HepG2 (cell line): ENCODE measurements around the gene ADD2. TPM values are rescaled to one million over a fixed set of nuclear protein-coding genes. Genes with fewer than 3 reads are reported as not detected.

Source experiments
- ATAC-seq: fragments of 200-7000 bp; cut with Tn5 transposase; 3 replicates; pipeline ENCODE4 v1.9.1; 2020; ENCODE audit warnings: mild to moderate bottlenecking, moderate library complexity
- BruUV-seq: library from RNA; stranded (reverse); fragments of 400-500 nt; replicated peaks from 2 replicates; lab custom pipeline; 2021; lab: Mats Ljungman, UMichigan
- CTCF ChIA-PET: fragments of 300-600 bp; formaldehyde crosslinking; extraction: SDS; loops from one replicate; lab custom pipeline; 2021; ENCODE audit warnings: low total read pairs, inconsistent platforms, low intra/inter-chr PET ratio; lab: Yijun Ruan, JAX
- POLR2A ChIA-PET: fragments of 350-600 bp; sonication (Branson Sonifier 250); formaldehyde crosslinking; loops from one replicate; lab custom pipeline; 2020; ENCODE audit warnings: antibody characterized with exemption, inconsistent platforms; lab: Yijun Ruan, JAX
- DNase-seq: peaks from one replicate; pipeline ENCODE4 v3.0.0-alpha.2; 2015; ENCODE audit warnings: low spot score
- FAIRE-seq: peaks from 3 replicates; lab custom pipeline; 2011; peaks lifted over from hg19 to GRCh38; lab: Jason Lieb, UNC
- H2AFZ ChIP-seq: one replicate; pipeline ENCODE4 v1.6.1; 2011; ENCODE audit warnings: low read length, inconsistent platforms
- H3K27ac ChIP-seq: fragments of 300-600 bp; 3 replicates; pipeline ENCODE4 v1.8.0; 2011; ENCODE audit warnings: mixed run types, mild to moderate bottlenecking, mixed read lengths, low read length, inconsistent platforms; ENCODE audit not compliant: insufficient read depth; ENCODE audit errors: extremely low read length
- H3K27me3 ChIP-seq, 2 experiments: fragments of 200-600 bp in 1 of 2; 2 replicates in 1 of 2; 3 replicates in 1 of 2; pipeline versions ENCODE4 v1.6.0 to v1.8.0; 2011; ENCODE audit warnings: low read length in 2 of 2, mild to moderate bottlenecking in 2 of 2, moderate library complexity in 2 of 2, inconsistent platforms in 1 of 2; ENCODE audit not compliant: insufficient read depth in 2 of 2, control insufficient read depth in 1 of 2
- H3K36me3 ChIP-seq, 2 experiments: fragments of 200-600 bp in 1 of 2; replicated peaks in 1 of 2; 2 replicates in 1 of 2; 3 replicates in 1 of 2; pipeline versions ENCODE4 v1.5.1 to v1.8.0; 2011; ENCODE audit warnings: low read length in 2 of 2, inconsistent platforms in 1 of 2; ENCODE audit not compliant: insufficient read depth in 2 of 2, control insufficient read depth in 1 of 2
- H3K4me1 ChIP-seq: 2 replicates; pipeline ENCODE4 v1.5.1; 2012; ENCODE audit warnings: low read length, inconsistent platforms; ENCODE audit not compliant: insufficient read depth
- H3K4me2 ChIP-seq: 2 replicates; pipeline ENCODE4 v1.6.0; 2011; ENCODE audit warnings: low read depth, low read length, inconsistent platforms
- H3K4me3 ChIP-seq, 3 experiments: fragments of 200-600 bp in 1 of 3; sonication (generic), shearing (Covaris generic) in 1 of 3; replicated peaks in 1 of 3; 2 replicates each; pipeline ENCODE4 v1.5.1; 2011 to 2016; ENCODE audit warnings: low read length in 3 of 3, inconsistent platforms in 2 of 3, low read depth in 2 of 3, mild to moderate bottlenecking in 2 of 3, control low read depth in 1 of 3, mixed read lengths in 1 of 3; ENCODE audit not compliant: insufficient read depth in 1 of 3
- H3K79me2 ChIP-seq: one replicate; pipeline ENCODE4 v1.6.1; 2011; ENCODE audit warnings: low read length, inconsistent platforms; ENCODE audit not compliant: insufficient read depth
- H3K9ac ChIP-seq: 2 replicates; pipeline ENCODE4 v1.6.0; 2011; ENCODE audit warnings: mild to moderate bottlenecking, low read depth, low read length, inconsistent platforms; ENCODE audit not compliant: insufficient read depth
- H3K9me3 ChIP-seq: 2 replicates; pipeline ENCODE4 v1.5.1; 2012; ENCODE audit warnings: mild to moderate bottlenecking, low read length
- H4K20me1 ChIP-seq: 2 replicates; pipeline ENCODE4 v1.6.0; 2011; ENCODE audit warnings: inconsistent platforms, mild to moderate bottlenecking, low read length, moderate library complexity; ENCODE audit not compliant: insufficient read depth
- CENPBD1 ChIP-seq: sonication (generic); formaldehyde crosslinking; IDR thresholded peaks from 2 replicates; pipeline ENCODE4 v1.8.0; 2022; ENCODE audit warnings: missing genetic modification reagents, low read depth, mild to moderate bottlenecking, borderline replicate concordance
- EZH2 ChIP-seq: conservative IDR thresholded peaks from 2 replicates; pipeline ENCODE4 v1.6.1; 2012; ENCODE audit warnings: mild to moderate bottlenecking, low read depth, low read length, moderate library complexity
- HBP1 ChIP-seq: IDR thresholded peaks from 2 replicates; pipeline ENCODE4 v1.6.1; 2016; ENCODE audit warnings: low read depth, control low read depth
- IKZF1 ChIP-seq: fragments of 450-650 bp; IDR thresholded peaks from 2 replicates; pipeline ENCODE4 v1.7.1; 2016
- KAT8 ChIP-seq: IDR thresholded peaks from 2 replicates; pipeline ENCODE4 v1.6.1; 2016; ENCODE audit warnings: missing genetic modification reagents, missing compliant biosample characterization
- MIER3 ChIP-seq: IDR thresholded peaks from 2 replicates; pipeline ENCODE4 v1.6.1; 2016; ENCODE audit warnings: missing compliant biosample characterization, borderline replicate concordance
- NCOA2 ChIP-seq: sonication (generic); formaldehyde crosslinking; IDR thresholded peaks from 2 replicates; pipeline ENCODE4 v1.8.0; 2022; ENCODE audit warnings: inconsistent platforms
- NKX3-1 ChIP-seq: sonication (generic); formaldehyde crosslinking; IDR thresholded peaks from 2 replicates; pipeline ENCODE4 v1.5.0; 2020; ENCODE audit warnings: missing genetic modification reagents
- NR3C1 ChIP-seq: sonication (generic); formaldehyde crosslinking; IDR thresholded peaks from 2 replicates; pipeline ENCODE4 v1.4.0; 2020; ENCODE audit warnings: missing genetic modification reagents
- RFXAP ChIP-seq: sonication (generic); formaldehyde crosslinking; IDR thresholded peaks from 2 replicates; pipeline ENCODE4 v1.4.0; 2020; ENCODE audit warnings: missing genetic modification reagents, borderline replicate concordance
- ZBTB39 ChIP-seq: sonication (generic); formaldehyde crosslinking; IDR thresholded peaks from 2 replicates; pipeline ENCODE4 v1.5.0; 2020; ENCODE audit warnings: missing genetic modification reagents
- WGBS: methylation state at CpG from one replicate; pipeline ENCODE4 v1.1.6; 2017; ENCODE audit warnings: low lambda C conversion rate; 5-methylcytosine and 5-hydroxymethylcytosine counted together
- in situ Hi-C: cut with HindIII; loops from 2 replicates; pipeline ENCODE4 v1.10.0; 2017; ENCODE audit warnings: low pct_unique_long_range_greater_than_20kb; ENCODE audit not compliant: extremely low pct_ligation_motif_present
- intact Hi-C: fragments of 100-400 bp; cut with micrococcal nuclease; formaldehyde crosslinking; loops from one replicate; pipeline ENCODE4 v1.10.0; 2022; ENCODE audit not compliant: unreplicated experiment
- polyA plus RNA-seq, 8 experiments: library from polyadenylated mRNA; depleted of rRNA in 3 of 8; stranded (reverse) in 7 of 8; unstranded in 1 of 8; fragments of >200 nt; fragmentation: Illumina TruSeq in 4 of 8; extraction: Trizol in 4 of 8; gene quantifications; 2 replicates each; pipeline versions ENCODE4 v1.2.1 to v1.2.3, GENCODE V29; 2011 to 2016; ENCODE audit warnings: low read depth in 4 of 8, missing spikeins in 1 of 8, mixed read lengths in 1 of 8; ENCODE audit not compliant: insufficient read depth in 1 of 8
- total RNA-seq, 5 experiments: library from RNA; depleted of rRNA; stranded (reverse); fragments of >200 nt; fragmentation: Illumina TruSeq; extraction: Trizol; gene quantifications; 2 replicates each; pipeline ENCODE4 v1.2.3, GENCODE V29; 2016; ENCODE audit warnings: low read depth in 1 of 5

Gene ADD2
- total and polyA plus RNA-seq, 2 of the 13 experiments (the other 11 are each of a cell fraction or from before 2014, with no cell fraction given): 0.05 to 0.13 TPM

- TF ChIP-seq HBP1 (CRISPR knock-in tag) (no peak), EZH2 (no peak), ZBTB39 (CRISPR knock-in tag) (no peak), IKZF1 (no peak), NCOA2 (CRISPR knock-in tag) (no peak), KAT8 (no peak)
Observed at GRCh38 chr2:70756128-70756527, 11.9 kb downstream of the ADD2 start (continued).

- BruUV-seq: no TSS peak
- no peak overlapping the region for H3K9ac ChIP-seq
- H3K4me3 ChIP-seq: no peak overlapping the region
- POLR2A ChIA-PET: no interaction called here
- H3K79me2 ChIP-seq: no peaks in the 10 kb centered on the region
- ATAC-seq: no peak
- 18% methylated on average over 4 of the region's 4 CpGs for WGBS
- no peaks in the 10 kb centered on the region for H3K36me3 ChIP-seq
- CTCF ChIA-PET: no interaction called here
- no peak overlapping the region for H3K27ac ChIP-seq
- TF ChIP-seq NR3C1 (CRISPR knock-in tag) (no peak), MIER3 (CRISPR knock-in tag) (no peak), RFXAP (CRISPR knock-in tag) (no peak), NKX3-1 (no peak), CENPBD1 (CRISPR knock-in tag) (no peak)
- intact Hi-C loops (no loop called here), in situ Hi-C loops (no loop called here)
- no peaks in the 10 kb centered on the region for H4K20me1 ChIP-seq
- no peak for FAIRE-seq
- H3K9me3 ChIP-seq: no peaks in the 10 kb centered on the region
- no peaks in the 10 kb centered on the region for H3K4me1 ChIP-seq
- H2AFZ ChIP-seq: no peak overlapping the region
- no peak for DNase-seq
- peaks cover 0 to 13% of the 10 kb centered on the region in 2 experiments; a peak in 2 of 5 replicates for H3K27me3 ChIP-seq
- H3K4me2 ChIP-seq: no peak overlapping the region
Observed at GRCh38 chr2:70753902-70754301, 14.1 kb downstream of the ADD2 start.
